Measurements from ENCODE around the gene MAMDC4. TPM values are rescaled to one million over a fixed set of nuclear protein-coding genes. Genes with fewer than 3 reads are reported as not detected.

The MAMDC4 gene
- total RNA-seq, 1 donor from 2014 or later = 0.52 TPM

DNA sequence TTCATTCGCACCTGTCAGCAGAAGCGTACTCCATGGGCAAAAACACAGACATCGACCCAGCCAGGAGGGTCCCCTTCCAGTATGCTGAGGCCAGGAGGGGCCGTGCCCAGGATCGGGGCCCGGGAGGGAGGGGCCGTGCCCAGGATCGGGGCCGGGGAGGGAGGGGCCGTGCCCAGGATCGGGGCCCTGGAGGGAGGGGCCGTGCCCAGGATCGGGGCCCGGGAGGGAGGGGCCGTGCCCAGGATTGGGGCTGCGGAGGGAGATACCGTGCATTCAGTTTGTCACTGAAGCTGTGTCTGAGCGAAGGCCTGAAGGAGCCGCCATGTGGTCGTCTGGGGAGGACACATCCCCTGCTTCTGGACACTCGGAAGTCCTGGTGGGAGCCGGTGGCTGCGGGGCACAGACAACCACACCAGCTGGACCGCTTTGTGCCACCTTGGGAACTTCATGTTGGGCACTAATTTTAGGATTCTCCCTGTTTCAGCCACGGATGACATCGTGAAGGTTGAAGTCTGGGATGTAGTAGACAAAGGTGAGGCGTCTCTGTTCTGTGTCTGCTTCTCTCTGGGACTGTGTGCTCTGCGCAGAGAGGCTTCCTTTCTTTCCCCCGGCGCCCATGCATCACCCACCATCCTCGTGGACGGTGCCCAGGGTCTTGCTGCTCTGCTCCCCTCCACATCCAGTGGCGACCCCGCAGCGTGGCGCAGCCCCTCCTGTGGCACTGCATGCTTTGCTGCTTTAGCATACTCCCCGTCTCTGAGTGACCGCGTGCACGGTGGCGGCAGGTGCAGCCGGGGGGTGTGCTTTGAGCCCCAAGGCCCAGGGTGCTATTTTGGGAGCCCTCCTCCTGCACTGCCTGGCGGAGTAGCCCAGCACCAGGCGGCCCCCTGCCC, 26.6 kb upstream of the MAMDC4 start:
- Histone ChIP-seq H3K4me1 (ENCODE audit: control insufficient read depth in 3 of 3, insufficient read depth in 3 of 3, low read length in 3 of 3) (no peaks in the 10 kb centered on the region), H3K4me3 (ENCODE audit: low read length in 3 of 3) (no peak overlapping the region), H3K27ac (ENCODE audit: low read depth, low read length) (no peak overlapping the region), H3K27me3 (ENCODE audit: control insufficient read depth in 3 of 3, insufficient read depth in 3 of 3, low read length in 3 of 3) (no peaks in the 10 kb centered on the region), H3K36me3 (ENCODE audit: control insufficient read depth in 3 of 3, insufficient read depth in 3 of 3, low read length in 3 of 3) (peaks cover 35 to 49% (median 48%) of the 10 kb centered on the region in 3 donors), H3K9me3 (ENCODE audit: control insufficient read depth in 3 of 3, low read length in 3 of 3) (no peaks in the 10 kb centered on the region), H3K9ac (ENCODE audit: low read depth in 1 of 3, low read length in 3 of 3) (no peak overlapping the region)

DNA sequence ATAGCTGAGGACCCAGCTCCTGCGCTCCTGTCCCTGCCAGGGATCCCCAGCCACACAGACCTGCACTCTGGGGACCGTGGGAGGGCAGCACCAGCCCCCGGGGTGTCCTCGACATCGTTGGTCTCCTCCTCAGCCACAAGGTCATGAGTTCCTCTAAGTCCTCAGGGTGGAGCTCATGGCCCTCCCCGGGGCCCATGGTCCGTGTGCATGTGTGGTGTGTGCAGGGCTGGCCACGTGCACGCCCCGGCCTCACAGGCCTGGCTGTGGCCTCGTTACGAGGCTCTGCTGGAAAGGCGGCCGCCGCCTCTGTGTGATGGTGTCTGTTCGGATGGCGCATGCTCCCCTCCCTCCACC, 26.0 kb upstream of the MAMDC4 start:
- Histone ChIP-seq H3K4me3 (ENCODE audit: low read length in 3 of 3) (no peak overlapping the region), H3K36me3 (ENCODE audit: control insufficient read depth in 3 of 3, insufficient read depth in 3 of 3, low read length in 3 of 3) (peaks cover 39 to 53% (median 52%) of the 10 kb centered on the region in 3 donors), H3K27ac (ENCODE audit: low read depth, low read length) (no peak overlapping the region), H3K27me3 (ENCODE audit: control insufficient read depth in 3 of 3, insufficient read depth in 3 of 3, low read length in 3 of 3) (no peaks in the 10 kb centered on the region), H3K9ac (ENCODE audit: low read depth in 1 of 3, low read length in 3 of 3) (no peak overlapping the region), H3K9me3 (ENCODE audit: control insufficient read depth in 3 of 3, low read length in 3 of 3) (no peaks in the 10 kb centered on the region), H3K4me1 (ENCODE audit: control insufficient read depth in 3 of 3, insufficient read depth in 3 of 3, low read length in 3 of 3) (no peaks in the 10 kb centered on the region)

DNA sequence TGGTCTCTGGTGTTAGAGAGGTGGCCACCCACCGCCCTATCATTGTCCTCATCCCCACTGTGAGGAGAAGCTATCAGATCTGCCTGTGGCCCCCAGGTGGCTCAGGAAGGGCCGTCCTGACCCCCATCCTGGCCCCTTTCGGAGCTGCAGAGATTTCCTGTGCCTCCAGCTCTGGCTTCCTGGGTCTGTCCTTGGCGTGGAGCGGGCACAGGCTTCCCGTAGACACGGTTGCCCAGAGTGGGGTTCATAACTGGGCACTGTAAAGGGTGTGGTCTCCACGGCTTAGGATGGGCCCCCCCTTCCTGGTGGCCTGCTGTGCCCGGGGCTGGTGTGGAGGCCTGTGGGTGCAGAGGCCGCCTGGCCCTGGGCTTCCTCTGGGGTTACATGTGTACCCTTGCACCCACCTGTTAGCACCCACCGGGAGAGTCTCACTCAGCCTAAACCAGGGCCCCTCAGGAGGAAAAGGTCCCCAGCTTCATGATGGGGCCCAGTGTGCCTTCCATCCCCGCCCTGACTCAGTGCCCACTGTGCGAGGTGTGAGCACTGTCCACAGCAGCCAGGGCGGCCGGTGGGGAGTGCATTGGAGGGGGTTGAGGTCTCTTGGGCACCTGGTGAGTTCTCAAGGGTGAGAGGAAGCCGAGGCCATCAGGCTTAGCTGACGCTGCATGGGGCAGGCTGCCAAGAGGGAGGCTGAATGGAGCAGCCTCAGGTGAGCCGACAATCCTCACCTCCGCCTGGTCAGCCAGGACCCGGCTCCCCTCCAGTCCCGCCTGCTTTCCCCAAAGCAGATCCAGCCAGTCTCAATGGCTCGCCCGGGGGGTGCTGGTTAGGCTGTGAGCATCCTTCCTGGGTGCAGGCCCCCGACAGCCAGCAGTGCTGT, 25.2 kb upstream of the MAMDC4 start:
- Histone ChIP-seq H3K27ac (ENCODE audit: low read depth, low read length) (no peak overlapping the region), H3K9ac (ENCODE audit: low read depth in 1 of 3, low read length in 3 of 3) (no peak overlapping the region), H3K27me3 (ENCODE audit: control insufficient read depth in 3 of 3, insufficient read depth in 3 of 3, low read length in 3 of 3) (no peaks in the 10 kb centered on the region), H3K36me3 (ENCODE audit: control insufficient read depth in 3 of 3, insufficient read depth in 3 of 3, low read length in 3 of 3) (peaks cover 47 to 61% (median 56%) of the 10 kb centered on the region in 3 donors), H3K4me1 (ENCODE audit: control insufficient read depth in 3 of 3, insufficient read depth in 3 of 3, low read length in 3 of 3) (peaks cover 0 to under 1% (median 0%) of the 10 kb centered on the region in 3 donors), H3K9me3 (ENCODE audit: control insufficient read depth in 3 of 3, low read length in 3 of 3) (no peaks in the 10 kb centered on the region), H3K4me3 (ENCODE audit: low read length in 3 of 3) (no peak overlapping the region)

DNA sequence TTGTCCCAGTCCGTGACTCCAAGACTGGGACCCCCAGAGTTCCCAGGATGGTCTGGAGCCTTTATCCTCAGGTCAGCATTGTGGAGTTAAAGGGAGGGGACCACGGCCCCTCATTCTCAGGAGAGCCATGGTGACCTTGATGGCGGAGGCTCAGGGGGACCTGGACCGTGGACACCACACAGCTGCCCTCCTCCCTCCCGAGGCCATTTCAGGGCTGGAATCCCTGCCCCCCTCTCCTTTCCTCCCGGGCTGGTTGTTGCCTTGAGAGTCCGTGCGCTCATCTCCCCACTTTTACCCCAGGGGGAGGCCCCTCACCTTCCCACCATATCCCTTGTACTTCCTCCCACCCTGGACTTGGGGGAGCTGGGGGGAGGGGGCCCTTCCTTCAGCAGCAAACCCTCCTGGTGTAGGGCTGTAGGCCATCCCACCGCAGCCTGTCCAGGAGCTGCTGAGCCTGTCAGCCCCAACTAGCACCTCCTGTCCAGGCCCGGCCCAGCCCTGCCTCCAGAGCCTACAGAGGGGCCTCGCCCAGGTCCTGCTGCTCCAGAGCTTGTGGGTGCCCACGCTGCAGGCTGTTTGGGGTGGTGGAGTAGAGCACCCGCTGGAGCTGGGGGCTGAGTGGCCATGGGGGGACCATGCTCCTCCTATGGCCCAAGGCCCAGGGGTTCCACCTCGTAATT, 24.2 kb upstream of the MAMDC4 start:
- Histone ChIP-seq H3K27ac (ENCODE audit: low read depth, low read length) (no peak overlapping the region), H3K9me3 (ENCODE audit: control insufficient read depth in 3 of 3, low read length in 3 of 3) (no peaks in the 10 kb centered on the region), H3K4me1 (ENCODE audit: control insufficient read depth in 3 of 3, insufficient read depth in 3 of 3, low read length in 3 of 3) (peaks cover 0 to 9% (median 0%) of the 10 kb centered on the region in 3 donors), H3K4me3 (ENCODE audit: low read length in 3 of 3) (no peak overlapping the region), H3K27me3 (ENCODE audit: control insufficient read depth in 3 of 3, insufficient read depth in 3 of 3, low read length in 3 of 3) (no peaks in the 10 kb centered on the region), H3K9ac (ENCODE audit: low read depth in 1 of 3, low read length in 3 of 3) (no peak overlapping the region), H3K36me3 (ENCODE audit: control insufficient read depth in 3 of 3, insufficient read depth in 3 of 3, low read length in 3 of 3) (peaks cover 55 to 69% (median 62%) of the 10 kb centered on the region in 3 donors)

DNA sequence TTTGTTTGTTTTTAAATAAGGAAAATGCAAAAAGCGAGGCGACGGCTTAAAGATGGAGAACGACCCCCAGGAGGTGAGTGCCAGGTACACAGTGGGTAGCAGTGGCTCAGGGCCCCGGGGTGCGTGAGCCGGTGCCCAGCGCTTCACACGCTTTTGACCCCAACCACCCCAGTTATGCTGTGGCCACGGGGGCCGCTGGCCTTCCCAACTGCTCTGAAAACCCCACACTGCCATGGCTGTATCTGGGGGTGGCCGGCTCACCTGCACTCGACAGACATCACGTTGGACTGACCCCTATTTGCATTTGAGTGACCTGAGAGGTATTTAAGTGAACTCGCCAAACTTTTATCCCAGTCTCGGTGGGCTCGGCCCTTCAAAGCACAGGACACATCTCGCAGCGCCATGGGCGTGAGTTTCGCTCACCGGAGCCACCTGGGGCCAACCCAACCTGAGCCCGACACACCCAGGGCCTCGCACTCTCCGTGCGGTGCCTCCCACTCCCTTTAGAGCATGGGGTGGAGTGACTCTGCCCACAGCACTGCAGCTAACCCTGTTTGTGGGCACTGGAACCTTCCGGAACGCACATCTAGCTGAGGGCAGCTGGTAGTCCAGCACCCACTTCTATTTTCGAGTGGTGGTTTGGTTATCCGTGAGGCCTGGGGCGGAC, 23.5 kb upstream of the MAMDC4 start:
- Histone ChIP-seq H3K36me3 (ENCODE audit: control insufficient read depth in 3 of 3, insufficient read depth in 3 of 3, low read length in 3 of 3) (peaks cover 52 to 67% (median 58%) of the 10 kb centered on the region in 3 donors), H3K9ac (ENCODE audit: low read depth in 1 of 3, low read length in 3 of 3) (no peak overlapping the region), H3K4me1 (ENCODE audit: control insufficient read depth in 3 of 3, insufficient read depth in 3 of 3, low read length in 3 of 3) (peaks cover 0 to 9% (median 0%) of the 10 kb centered on the region in 3 donors), H3K27me3 (ENCODE audit: control insufficient read depth in 3 of 3, insufficient read depth in 3 of 3, low read length in 3 of 3) (no peaks in the 10 kb centered on the region), H3K9me3 (ENCODE audit: control insufficient read depth in 3 of 3, low read length in 3 of 3) (no peaks in the 10 kb centered on the region), H3K27ac (ENCODE audit: low read depth, low read length) (no peak overlapping the region), H3K4me3 (ENCODE audit: low read length in 3 of 3) (no peak overlapping the region)

DNA sequence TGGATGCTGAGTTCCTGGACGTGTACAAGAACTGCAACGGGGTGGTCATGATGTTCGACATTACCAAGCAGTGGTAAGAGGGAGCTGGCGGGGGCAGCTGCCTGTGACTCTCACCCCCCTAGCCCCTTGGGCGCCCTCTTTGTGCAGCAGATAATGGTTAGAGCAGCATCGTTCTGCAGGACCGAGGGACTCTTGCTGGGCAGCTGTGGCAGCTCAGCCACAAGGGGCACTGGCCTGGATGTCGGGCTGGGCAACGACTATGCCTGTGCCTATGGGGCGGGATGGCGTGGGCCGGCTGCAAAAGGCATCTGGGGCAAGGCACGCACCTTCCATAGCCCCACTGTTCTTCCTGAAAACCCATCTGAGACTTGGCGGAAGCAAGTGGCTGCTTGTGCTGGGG, 22.7 kb upstream of the MAMDC4 start:
- Histone ChIP-seq H3K27ac (ENCODE audit: low read depth, low read length) (no peak overlapping the region), H3K9me3 (ENCODE audit: control insufficient read depth in 3 of 3, low read length in 3 of 3) (no peaks in the 10 kb centered on the region), H3K9ac (ENCODE audit: low read depth in 1 of 3, low read length in 3 of 3) (no peak overlapping the region), H3K36me3 (ENCODE audit: control insufficient read depth in 3 of 3, insufficient read depth in 3 of 3, low read length in 3 of 3) (peaks cover 48 to 63% (median 57%) of the 10 kb centered on the region in 3 donors), H3K4me3 (ENCODE audit: low read length in 3 of 3) (no peak overlapping the region), H3K27me3 (ENCODE audit: control insufficient read depth in 3 of 3, insufficient read depth in 3 of 3, low read length in 3 of 3) (no peaks in the 10 kb centered on the region), H3K4me1 (ENCODE audit: control insufficient read depth in 3 of 3, insufficient read depth in 3 of 3, low read length in 3 of 3) (peaks cover 0 to 9% (median 0%) of the 10 kb centered on the region in 3 donors)

DNA sequence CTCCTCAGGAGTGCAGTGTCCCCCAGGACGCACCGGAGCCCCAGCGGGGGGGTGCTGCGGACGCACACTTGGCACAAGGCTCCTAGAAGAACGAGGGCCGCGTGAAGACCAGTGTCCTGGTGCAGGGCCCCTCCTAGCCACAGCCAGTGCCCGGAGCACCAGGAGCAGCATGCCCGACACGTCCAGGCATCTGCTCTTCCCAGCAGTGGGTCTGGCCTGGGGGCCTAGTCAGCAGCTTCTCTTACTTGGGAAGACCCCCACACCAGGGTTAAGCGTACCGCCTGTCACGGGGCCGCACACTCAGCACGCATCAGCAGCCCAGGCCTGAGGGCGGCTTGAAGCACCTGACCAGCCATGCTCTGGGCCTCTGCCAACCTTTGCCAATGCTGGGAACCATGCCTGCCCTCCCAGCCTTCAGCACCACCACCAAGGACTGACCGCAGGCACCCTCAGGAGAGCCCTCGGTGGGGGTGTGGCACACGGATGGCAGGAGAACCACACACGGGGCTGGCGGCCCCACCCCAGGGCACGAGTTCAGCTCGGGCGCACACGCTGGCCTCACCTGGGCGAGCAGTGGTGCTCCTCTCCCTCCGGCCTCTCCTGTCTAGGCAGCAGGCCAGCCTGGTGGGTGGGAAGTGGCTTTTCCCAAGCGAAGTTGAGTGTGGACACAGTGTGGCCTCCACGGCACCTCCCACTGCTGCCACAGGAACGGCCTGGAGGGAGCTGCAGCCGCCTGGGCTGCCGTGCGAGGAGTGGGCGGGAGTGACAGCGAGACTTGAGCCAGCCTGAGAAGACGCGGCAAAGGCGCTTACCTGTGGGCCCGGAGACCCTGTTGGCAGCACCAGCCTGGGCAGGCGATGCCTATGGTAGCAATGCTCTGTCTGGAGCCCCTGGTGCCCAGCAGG, 21.9 kb upstream of the MAMDC4 start:
- peaks cover 43 to 60% (median 55%) of the 10 kb centered on the region in 3 donors for H3K36me3 ChIP-seq (ENCODE audit: control insufficient read depth in 3 of 3, insufficient read depth in 3 of 3, low read length in 3 of 3)
- H3K9me3 ChIP-seq (ENCODE audit: control insufficient read depth in 3 of 3, low read length in 3 of 3) = no peaks in the 10 kb centered on the region
- H3K27ac ChIP-seq (ENCODE audit: low read depth, low read length) = no peak overlapping the region
- H3K9ac ChIP-seq (ENCODE audit: low read depth in 1 of 3, low read length in 3 of 3) = no peak overlapping the region
- H3K27me3 ChIP-seq (ENCODE audit: control insufficient read depth in 3 of 3, insufficient read depth in 3 of 3, low read length in 3 of 3) = no peaks in the 10 kb centered on the region
- H3K4me1 ChIP-seq (ENCODE audit: control insufficient read depth in 3 of 3, insufficient read depth in 3 of 3, low read length in 3 of 3) = peaks cover 0 to 9% (median 0%) of the 10 kb centered on the region in 3 donors
- no peak overlapping the region for H3K4me3 ChIP-seq (ENCODE audit: low read length in 3 of 3)

DNA sequence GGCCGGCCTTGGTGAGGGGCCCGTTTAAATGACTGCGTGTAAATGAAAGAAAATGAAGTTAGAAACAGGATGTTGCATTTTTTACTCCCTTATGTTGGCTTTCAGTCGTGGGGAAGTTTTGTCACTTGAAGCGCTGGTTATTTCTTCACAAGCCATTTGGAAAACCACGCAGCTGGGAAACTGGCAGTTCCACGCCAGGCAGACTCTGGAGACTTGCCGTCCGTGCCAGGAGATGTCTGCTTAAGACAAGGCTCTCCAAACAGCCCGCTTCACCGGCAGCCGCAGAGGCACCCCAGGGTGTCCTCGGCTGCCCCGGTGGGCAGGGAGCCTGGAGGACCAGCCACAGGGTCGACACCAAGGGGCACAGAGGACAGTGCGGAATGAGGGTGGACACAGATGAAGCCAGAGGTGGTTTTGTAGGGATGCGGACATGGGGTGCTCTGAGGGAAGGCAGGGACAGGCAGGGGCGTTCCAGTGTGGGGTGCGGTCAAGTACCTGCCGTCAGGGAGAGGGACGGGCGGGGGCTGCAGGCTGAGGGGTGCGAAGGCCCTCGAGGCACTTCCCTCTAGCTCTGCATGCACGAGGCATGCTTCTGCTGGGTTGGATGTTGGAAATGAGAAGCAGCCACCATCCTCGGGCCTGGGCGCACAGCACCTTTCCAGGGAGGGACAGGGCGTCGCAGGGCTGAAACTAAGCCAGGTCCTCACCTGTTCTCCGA, 21.0 kb upstream of the MAMDC4 start:
- no peak overlapping the region for H3K4me3 ChIP-seq (ENCODE audit: low read length in 3 of 3)
- H3K9me3 ChIP-seq (ENCODE audit: control insufficient read depth in 3 of 3, low read length in 3 of 3) = no peaks in the 10 kb centered on the region
- no peak overlapping the region for H3K9ac ChIP-seq (ENCODE audit: low read depth in 1 of 3, low read length in 3 of 3)
- peaks cover 0 to 9% (median 0%) of the 10 kb centered on the region in 3 donors for H3K4me1 ChIP-seq (ENCODE audit: control insufficient read depth in 3 of 3, insufficient read depth in 3 of 3, low read length in 3 of 3)
- peaks cover 43 to 57% (median 54%) of the 10 kb centered on the region in 3 donors for H3K36me3 ChIP-seq (ENCODE audit: control insufficient read depth in 3 of 3, insufficient read depth in 3 of 3, low read length in 3 of 3)
- H3K27ac ChIP-seq (ENCODE audit: low read depth, low read length) = no peak overlapping the region
- H3K27me3 ChIP-seq (ENCODE audit: control insufficient read depth in 3 of 3, insufficient read depth in 3 of 3, low read length in 3 of 3) = no peaks in the 10 kb centered on the region

All from skeletal muscle tissue (tissue), 4 donors.